Measurements from ENCODE around the gene PLAC9. TPM values are rescaled to one million over a fixed set of nuclear protein-coding genes. Genes with fewer than 3 reads are reported as not detected.
"Not testable (repeated sequence)": the region's sequence is repeated elsewhere in the genome, so short reads cannot be mapped to it uniquely, and the experiment has no call there.

The PLAC9 gene
- total and polyA plus RNA-seq, 2 donors, result 7.9 to 9.8 TPM

DNA sequence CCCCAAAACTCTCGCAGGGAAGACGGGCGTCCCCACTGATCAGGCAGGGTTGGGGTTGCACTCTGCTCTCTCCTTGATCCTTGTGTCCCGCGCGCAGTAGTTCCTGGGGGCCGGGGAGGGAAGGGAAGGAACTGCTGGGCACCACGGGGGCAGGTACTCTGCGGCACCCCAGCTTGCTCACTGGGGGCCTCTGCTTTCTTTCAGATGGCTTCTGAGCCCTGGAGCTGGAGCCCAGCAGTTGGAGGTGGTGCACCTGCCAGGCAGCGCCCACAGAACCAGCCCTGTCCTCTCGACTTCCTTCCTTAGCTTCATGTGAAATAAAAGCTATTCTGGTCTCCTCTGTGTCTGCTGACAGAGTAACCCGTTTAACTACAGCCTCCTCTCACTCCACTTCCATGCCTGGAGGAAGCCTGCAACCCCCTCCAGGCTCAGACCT, 12.2 kb downstream of the PLAC9 start:
- peak in 8 of 9 donors; percentile 37 to 85 (median 62) for DNase-seq (ENCODE audit: low read depth in 6 of 9, low spot score in 9 of 9)
- Histone ChIP-seq H3K27ac (ENCODE audit: low read depth in 1 of 2, low read length in 1 of 2) (peak overlapping the region; percentile 76 to 86), H3K4me1 (ENCODE audit: control insufficient read depth in 2 of 2, insufficient read depth in 2 of 2, low read length in 2 of 2) (peaks cover 15 to 20% of the 10 kb centered on the region in 2 donors), H3K9me3 (ENCODE audit: control insufficient read depth in 2 of 2, insufficient read depth in 1 of 2, low read length in 1 of 2) (no peaks in the 10 kb centered on the region), H3K27me3 (ENCODE audit: control insufficient read depth in 2 of 2, insufficient read depth in 1 of 2, low read length in 1 of 2) (peaks cover 0 to 5% of the 10 kb centered on the region in 2 donors), H3K4me3 (ENCODE audit: low read length in 2 of 2) (peak overlapping the region; percentile 26 to 44), H3K36me3 (ENCODE audit: control insufficient read depth in 2 of 2, insufficient read depth in 2 of 2, low read length in 1 of 2) (peaks cover 13% of the 10 kb centered on the region in 2 donors)
- 1% methylated on average over 12 of the region's 12 CpGs for WGBS

GRCh38 chr10:80145406-80146308, 13.1 kb downstream of the PLAC9 start:
- peaks cover 15 to 20% of the 10 kb centered on the region in 2 donors for H3K4me1 ChIP-seq (ENCODE audit: control insufficient read depth in 2 of 2, insufficient read depth in 2 of 2, low read length in 2 of 2)
- not testable (repeated sequence) for H3K4me3 ChIP-seq (ENCODE audit: low read length in 2 of 2); H3K9me3 ChIP-seq (ENCODE audit: control insufficient read depth in 2 of 2, insufficient read depth in 1 of 2, low read length in 1 of 2); H3K27me3 ChIP-seq (ENCODE audit: control insufficient read depth in 2 of 2, insufficient read depth in 1 of 2, low read length in 1 of 2); DNase-seq (ENCODE audit: low read depth in 6 of 9, low spot score in 9 of 9)
- WGBS, result 86% methylated on average over 11 of the region's 11 CpGs
- H3K36me3 ChIP-seq (ENCODE audit: control insufficient read depth in 2 of 2, insufficient read depth in 2 of 2, low read length in 1 of 2), result peaks cover 21 to 22% of the 10 kb centered on the region in 2 donors
- H3K27ac ChIP-seq (ENCODE audit: low read depth in 1 of 2, low read length in 1 of 2), result peak overlapping the region in 1 of 2 donors; percentile 86

DNA sequence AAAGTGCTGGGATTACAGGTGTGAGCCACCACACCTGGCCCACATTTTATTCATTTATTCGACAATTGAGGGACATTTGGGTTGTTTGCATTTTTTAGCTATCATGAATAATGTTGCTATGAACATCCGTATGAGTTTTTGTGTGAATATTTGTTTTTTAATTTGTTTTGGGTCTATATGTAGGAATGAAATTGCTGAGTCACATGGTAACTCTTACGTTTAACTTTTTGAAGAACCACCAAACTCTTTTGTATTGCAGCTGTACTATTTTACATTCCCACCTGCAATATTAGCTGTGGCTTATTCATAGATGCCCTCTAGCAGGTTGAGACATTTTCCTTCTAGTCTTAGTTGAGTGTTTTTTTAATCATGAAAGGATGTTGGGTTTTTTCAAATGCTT, 14.4 kb downstream of the PLAC9 start:
- WGBS, result 67% methylated on average over 3 of the region's 3 CpGs
- no peak for DNase-seq (ENCODE audit: low read depth in 6 of 9, low spot score in 9 of 9)
- Histone ChIP-seq H3K9me3 (ENCODE audit: control insufficient read depth in 2 of 2, insufficient read depth in 1 of 2, low read length in 1 of 2) (no peaks in the 10 kb centered on the region), H3K27ac (ENCODE audit: low read depth in 1 of 2, low read length in 1 of 2) (no peak overlapping the region), H3K4me1 (ENCODE audit: control insufficient read depth in 2 of 2, insufficient read depth in 2 of 2, low read length in 2 of 2) (peaks cover 15 to 22% of the 10 kb centered on the region in 2 donors), H3K36me3 (ENCODE audit: control insufficient read depth in 2 of 2, insufficient read depth in 2 of 2, low read length in 1 of 2) (peaks cover 32 to 33% of the 10 kb centered on the region in 2 donors), H3K4me3 (ENCODE audit: low read length in 2 of 2) (no peak overlapping the region), H3K27me3 (ENCODE audit: control insufficient read depth in 2 of 2, insufficient read depth in 1 of 2, low read length in 1 of 2) (peaks cover 0 to 2% of the 10 kb centered on the region in 2 donors)

- 97% methylated on average over 5 of the region's 5 CpGs for WGBS
- no peak overlapping the region for H3K27ac ChIP-seq (ENCODE audit: low read depth in 1 of 2, low read length in 1 of 2)
These were observed 15.8 kb downstream of the PLAC9 start for GRCh38 chr10:80148166-80148805.

GRCh38 chr10:80149123-80149522, 16.6 kb downstream of the PLAC9 start:
- Histone ChIP-seq H3K4me3 (ENCODE audit: low read length in 2 of 2) (no peak overlapping the region), H3K27ac (ENCODE audit: low read depth in 1 of 2, low read length in 1 of 2) (no peak overlapping the region), H3K9me3 (ENCODE audit: control insufficient read depth in 2 of 2, insufficient read depth in 1 of 2, low read length in 1 of 2) (no peaks in the 10 kb centered on the region), H3K4me1 (ENCODE audit: control insufficient read depth in 2 of 2, insufficient read depth in 2 of 2, low read length in 2 of 2) (peaks cover 11 to 18% of the 10 kb centered on the region in 2 donors), H3K36me3 (ENCODE audit: control insufficient read depth in 2 of 2, insufficient read depth in 2 of 2, low read length in 1 of 2) (peaks cover 52 to 54% of the 10 kb centered on the region in 2 donors), H3K27me3 (ENCODE audit: control insufficient read depth in 2 of 2, insufficient read depth in 1 of 2, low read length in 1 of 2) (no peaks in the 10 kb centered on the region)
- DNase-seq (ENCODE audit: low read depth in 6 of 9, low spot score in 9 of 9), result no peak
- 96% methylated on average over 2 of the region's 2 CpGs for WGBS

More at GRCh38 chr10:80148166-80148805, 15.8 kb downstream of the PLAC9 start:
- Histone ChIP-seq H3K36me3 (ENCODE audit: control insufficient read depth in 2 of 2, insufficient read depth in 2 of 2, low read length in 1 of 2) (peaks cover 44 to 46% of the 10 kb centered on the region in 2 donors), H3K4me3 (ENCODE audit: low read length in 2 of 2) (no peak overlapping the region), H3K9me3 (ENCODE audit: control insufficient read depth in 2 of 2, insufficient read depth in 1 of 2, low read length in 1 of 2) (no peaks in the 10 kb centered on the region), H3K27me3 (ENCODE audit: control insufficient read depth in 2 of 2, insufficient read depth in 1 of 2, low read length in 1 of 2) (no peaks in the 10 kb centered on the region), H3K4me1 (ENCODE audit: control insufficient read depth in 2 of 2, insufficient read depth in 2 of 2, low read length in 2 of 2) (peaks cover 15 to 22% of the 10 kb centered on the region in 2 donors)
- no peak for DNase-seq (ENCODE audit: low read depth in 6 of 9, low spot score in 9 of 9)

GRCh38 chr10:80150172-80150571, 17.6 kb downstream of the PLAC9 start:
- H3K4me1 ChIP-seq (ENCODE audit: control insufficient read depth in 2 of 2, insufficient read depth in 2 of 2, low read length in 2 of 2), result peaks cover 1 to 7% of the 10 kb centered on the region in 2 donors
- no peaks in the 10 kb centered on the region for H3K27me3 ChIP-seq (ENCODE audit: control insufficient read depth in 2 of 2, insufficient read depth in 1 of 2, low read length in 1 of 2)
- no peak for DNase-seq (ENCODE audit: low read depth in 6 of 9, low spot score in 9 of 9)
- H3K27ac ChIP-seq (ENCODE audit: low read depth in 1 of 2, low read length in 1 of 2), result no peak overlapping the region
- H3K9me3 ChIP-seq (ENCODE audit: control insufficient read depth in 2 of 2, insufficient read depth in 1 of 2, low read length in 1 of 2), result no peaks in the 10 kb centered on the region
- 76% methylated on average over 2 of the region's 2 CpGs for WGBS
- no peak overlapping the region for H3K4me3 ChIP-seq (ENCODE audit: low read length in 2 of 2)
- peaks cover 62 to 64% of the 10 kb centered on the region in 2 donors for H3K36me3 ChIP-seq (ENCODE audit: control insufficient read depth in 2 of 2, insufficient read depth in 2 of 2, low read length in 1 of 2)

- peaks cover 88 to 90% of the 10 kb centered on the region in 2 donors for H3K36me3 ChIP-seq (ENCODE audit: control insufficient read depth in 2 of 2, insufficient read depth in 2 of 2, low read length in 1 of 2)
- DNase-seq (ENCODE audit: low read depth in 6 of 9, low spot score in 9 of 9), result no peak
- no peak overlapping the region for H3K27ac ChIP-seq (ENCODE audit: low read depth in 1 of 2, low read length in 1 of 2)
- H3K9me3 ChIP-seq (ENCODE audit: control insufficient read depth in 2 of 2, insufficient read depth in 1 of 2, low read length in 1 of 2), result no peaks in the 10 kb centered on the region
- peaks cover 0 to 2% of the 10 kb centered on the region in 2 donors for H3K4me1 ChIP-seq (ENCODE audit: control insufficient read depth in 2 of 2, insufficient read depth in 2 of 2, low read length in 2 of 2)
- no peaks in the 10 kb centered on the region for H3K27me3 ChIP-seq (ENCODE audit: control insufficient read depth in 2 of 2, insufficient read depth in 1 of 2, low read length in 1 of 2)
- H3K4me3 ChIP-seq (ENCODE audit: low read length in 2 of 2), result no peak overlapping the region
- WGBS, result 97% methylated on average over 6 of the region's 6 CpGs
These were observed 20.3 kb downstream of the PLAC9 start for GRCh38 chr10:80152820-80153219.

- no peak for DNase-seq (ENCODE audit: low read depth in 6 of 9, low spot score in 9 of 9)
These were observed 20.9 kb downstream of the PLAC9 start for GRCh38 chr10:80153460-80153859.

DNA sequence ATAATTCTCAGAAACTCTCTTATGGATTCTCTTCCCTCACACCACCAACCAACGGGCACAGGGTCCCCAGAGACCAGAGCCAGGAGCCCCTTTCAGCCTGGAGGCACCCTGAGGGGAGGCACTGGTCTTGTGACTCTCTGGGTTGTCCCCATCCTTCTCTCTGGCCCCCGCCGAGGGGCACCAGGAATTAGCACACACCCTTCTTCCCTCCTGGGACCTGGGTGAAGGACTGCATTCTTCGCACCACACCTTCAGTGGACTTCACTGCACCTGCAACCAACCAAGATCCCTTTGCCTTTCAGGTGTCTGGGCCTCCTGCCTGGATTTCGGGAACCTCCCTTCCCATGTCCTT, 22.1 kb downstream of the PLAC9 start:
- Histone ChIP-seq H3K4me3 (ENCODE audit: low read length in 2 of 2) (no peak overlapping the region), H3K4me1 (ENCODE audit: control insufficient read depth in 2 of 2, insufficient read depth in 2 of 2, low read length in 2 of 2) (peaks cover 0 to 2% of the 10 kb centered on the region in 2 donors), H3K9me3 (ENCODE audit: control insufficient read depth in 2 of 2, insufficient read depth in 1 of 2, low read length in 1 of 2) (no peaks in the 10 kb centered on the region), H3K27me3 (ENCODE audit: control insufficient read depth in 2 of 2, insufficient read depth in 1 of 2, low read length in 1 of 2) (no peaks in the 10 kb centered on the region), H3K27ac (ENCODE audit: low read depth in 1 of 2, low read length in 1 of 2) (no peak overlapping the region), H3K36me3 (ENCODE audit: control insufficient read depth in 2 of 2, insufficient read depth in 2 of 2, low read length in 1 of 2) (peaks cover 94 to 95% of the 10 kb centered on the region in 2 donors)
- 97% methylated on average over 5 of the region's 5 CpGs for WGBS
- DNase-seq (ENCODE audit: low read depth in 6 of 9, low spot score in 9 of 9), result no peak

More at GRCh38 chr10:80153460-80153859, 20.9 kb downstream of the PLAC9 start:
- Histone ChIP-seq H3K4me1 (ENCODE audit: control insufficient read depth in 2 of 2, insufficient read depth in 2 of 2, low read length in 2 of 2) (peaks cover 0 to 2% of the 10 kb centered on the region in 2 donors), H3K36me3 (ENCODE audit: control insufficient read depth in 2 of 2, insufficient read depth in 2 of 2, low read length in 1 of 2) (peaks cover 88 to 90% of the 10 kb centered on the region in 2 donors), H3K4me3 (ENCODE audit: low read length in 2 of 2) (no peak overlapping the region), H3K27ac (ENCODE audit: low read depth in 1 of 2, low read length in 1 of 2) (no peak overlapping the region), H3K27me3 (ENCODE audit: control insufficient read depth in 2 of 2, insufficient read depth in 1 of 2, low read length in 1 of 2) (no peaks in the 10 kb centered on the region), H3K9me3 (ENCODE audit: control insufficient read depth in 2 of 2, insufficient read depth in 1 of 2, low read length in 1 of 2) (no peaks in the 10 kb centered on the region)
- 83% methylated on average over 3 of the region's 3 CpGs for WGBS
